NCI-H82 treated with DMSO at 0.1 percent for 48 hours (cell line): ENCODE measurements around the gene COL4A2.

Source experiments
- DNase-seq: peaks from one replicate; lab custom pipeline; 2025; ENCODE audit not compliant: unreplicated experiment; lab: John Stamatoyannopoulos, UW

The COL4A2 gene

DNA sequence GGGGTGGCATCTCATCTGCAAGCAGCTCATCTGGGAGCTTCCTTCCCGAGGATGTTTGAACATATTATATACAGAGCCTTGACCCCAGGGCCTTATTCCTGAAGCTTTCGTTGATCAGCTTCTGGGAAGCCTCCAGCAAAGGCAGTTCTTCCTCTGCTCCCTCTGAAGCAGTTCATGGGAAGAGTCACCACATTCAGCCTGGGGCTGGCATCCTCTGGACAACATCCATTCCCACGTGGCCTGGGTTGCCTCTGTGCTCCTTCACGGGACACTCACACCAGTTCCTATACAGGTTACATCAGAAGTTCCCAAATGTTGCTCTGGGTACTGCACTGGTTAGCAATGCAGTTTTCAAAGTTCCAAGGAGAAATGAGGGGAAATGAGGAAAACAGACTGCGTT, 29.6 kb downstream of the COL4A2 start:
- no peak for DNase-seq

DNA sequence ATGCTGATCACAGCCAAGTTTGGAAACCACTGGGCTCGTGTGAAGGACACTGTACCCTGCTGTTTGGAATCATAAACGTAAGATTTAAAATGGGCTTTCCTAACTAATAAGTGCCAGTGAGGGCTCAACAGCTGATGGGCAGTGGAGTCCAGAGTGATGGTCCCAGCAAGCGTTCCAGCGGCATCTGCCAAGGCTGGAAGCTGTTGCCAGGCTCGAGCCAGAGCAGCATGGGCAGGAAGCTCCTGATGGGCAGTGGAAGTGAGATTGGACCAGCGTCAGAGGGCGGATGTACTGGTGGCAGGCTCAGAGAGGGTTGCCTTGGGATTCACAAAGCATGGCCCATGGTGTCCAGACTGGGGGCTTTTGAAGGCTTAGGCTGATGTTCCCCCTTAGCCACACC, 30.2 kb downstream of the COL4A2 start:
- DNase-seq = no peak

DNA sequence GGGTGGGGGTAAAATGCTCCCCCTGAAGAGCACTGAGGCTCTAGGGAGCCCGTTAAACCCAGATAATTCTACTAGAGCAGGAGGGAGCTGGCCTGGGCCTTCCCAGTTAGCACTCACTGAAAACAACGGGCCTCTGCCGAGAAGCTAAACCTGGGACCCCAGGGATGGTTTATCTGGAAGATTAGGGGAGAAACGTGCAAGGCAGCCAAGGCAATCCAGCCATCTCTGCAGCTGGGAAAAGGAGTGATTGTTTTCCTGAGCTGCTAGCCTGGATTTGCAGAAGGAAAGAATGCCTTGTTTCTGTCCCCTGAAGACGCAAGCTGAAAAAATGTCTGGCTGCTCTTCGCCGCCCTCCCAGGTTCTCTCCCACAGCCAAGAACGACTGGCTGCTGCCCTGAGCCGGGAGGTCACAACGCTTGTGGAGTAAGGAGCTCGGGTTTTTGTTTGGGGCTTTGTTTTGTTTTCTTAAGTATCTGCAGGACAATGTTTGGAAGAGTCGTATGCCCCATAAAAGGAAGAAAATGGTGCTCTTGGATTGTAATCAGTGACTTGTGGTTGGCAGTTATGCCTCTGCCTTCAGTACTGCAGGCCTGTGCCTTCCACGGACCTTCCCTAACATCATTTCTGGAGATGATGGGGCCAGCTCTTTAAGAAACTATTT, 31.5 kb downstream of the COL4A2 start:
- DNase-seq = no peak

DNA sequence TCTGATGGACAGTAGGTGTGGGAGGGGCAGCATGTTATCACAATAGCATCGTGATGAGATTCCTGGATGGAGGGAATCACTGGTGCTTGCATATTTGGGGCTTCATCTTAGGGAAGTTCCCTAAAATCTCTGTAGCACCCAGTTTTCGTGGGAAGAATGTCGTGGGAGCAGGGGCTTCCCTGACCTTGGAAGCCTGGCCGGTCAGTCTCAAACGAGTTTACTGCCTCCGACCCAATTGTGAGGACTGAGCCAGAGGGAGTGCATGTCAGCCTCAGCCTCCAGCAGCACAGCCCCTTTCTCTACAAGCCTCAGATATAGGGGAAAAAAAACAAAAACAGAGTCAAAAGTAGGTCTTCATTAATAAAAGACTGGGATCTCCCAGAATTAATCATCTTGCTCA, 32.2 kb downstream of the COL4A2 start:
- no peak for DNase-seq

DNA sequence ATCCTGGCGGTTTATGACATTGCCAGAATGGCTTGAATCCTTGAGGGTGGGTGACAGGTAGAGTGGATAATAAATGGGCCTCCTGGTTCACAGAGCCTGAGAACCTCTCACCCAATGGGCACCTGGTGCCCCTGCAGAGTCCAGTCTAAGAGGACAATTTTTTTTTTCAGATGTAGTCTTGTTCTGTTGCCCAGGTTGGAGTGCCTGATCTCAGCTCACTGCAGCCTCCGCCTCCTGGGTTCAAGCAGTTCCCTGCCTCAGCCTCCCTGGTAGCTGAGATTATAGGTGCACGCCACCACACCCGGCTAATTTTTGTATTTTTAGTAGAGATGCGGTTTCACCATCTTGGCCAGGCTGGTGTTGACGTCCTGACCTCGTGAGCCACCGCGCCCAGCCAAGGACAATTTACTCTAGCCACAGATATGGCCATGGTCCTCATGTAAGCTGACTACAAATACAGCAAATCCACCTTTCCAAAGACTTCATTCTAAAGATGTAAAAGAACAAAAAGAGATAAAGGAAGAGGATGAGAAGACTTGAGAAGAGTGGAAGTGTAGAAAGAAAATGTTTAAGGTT, 33.0 kb downstream of the COL4A2 start:
- DNase-seq = no peak

DNA sequence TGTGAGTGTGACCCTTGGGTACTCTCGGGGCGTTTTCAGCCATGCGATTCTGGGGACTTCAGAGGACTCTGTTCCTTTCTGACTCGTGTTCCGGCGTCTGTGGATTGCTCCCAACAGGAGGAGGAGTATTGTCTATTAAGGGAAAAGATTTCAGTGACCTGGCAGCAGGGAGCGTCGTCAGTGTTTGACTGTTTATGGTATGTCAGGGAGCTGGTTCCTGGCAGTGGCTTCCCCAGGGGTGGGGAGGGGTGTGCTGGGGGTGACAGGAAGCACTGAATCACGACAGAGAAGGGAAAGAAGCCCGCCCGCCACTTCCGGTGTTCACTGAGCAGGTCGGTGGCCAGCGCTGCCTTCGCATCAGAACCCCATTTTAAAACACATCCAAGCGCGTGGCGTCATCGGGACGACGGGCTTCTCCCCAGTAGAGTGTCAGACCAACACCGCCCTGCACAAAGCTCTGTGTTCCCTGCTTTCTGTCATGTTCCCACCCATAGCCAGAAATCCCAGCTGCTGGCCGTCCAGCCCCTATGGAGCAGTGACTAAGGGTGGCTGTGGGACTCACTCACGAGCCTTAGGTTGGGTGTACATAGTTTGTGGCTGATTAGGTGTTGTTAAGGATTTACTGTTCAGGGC, 33.8 kb downstream of the COL4A2 start:
- no peak for DNase-seq

DNA sequence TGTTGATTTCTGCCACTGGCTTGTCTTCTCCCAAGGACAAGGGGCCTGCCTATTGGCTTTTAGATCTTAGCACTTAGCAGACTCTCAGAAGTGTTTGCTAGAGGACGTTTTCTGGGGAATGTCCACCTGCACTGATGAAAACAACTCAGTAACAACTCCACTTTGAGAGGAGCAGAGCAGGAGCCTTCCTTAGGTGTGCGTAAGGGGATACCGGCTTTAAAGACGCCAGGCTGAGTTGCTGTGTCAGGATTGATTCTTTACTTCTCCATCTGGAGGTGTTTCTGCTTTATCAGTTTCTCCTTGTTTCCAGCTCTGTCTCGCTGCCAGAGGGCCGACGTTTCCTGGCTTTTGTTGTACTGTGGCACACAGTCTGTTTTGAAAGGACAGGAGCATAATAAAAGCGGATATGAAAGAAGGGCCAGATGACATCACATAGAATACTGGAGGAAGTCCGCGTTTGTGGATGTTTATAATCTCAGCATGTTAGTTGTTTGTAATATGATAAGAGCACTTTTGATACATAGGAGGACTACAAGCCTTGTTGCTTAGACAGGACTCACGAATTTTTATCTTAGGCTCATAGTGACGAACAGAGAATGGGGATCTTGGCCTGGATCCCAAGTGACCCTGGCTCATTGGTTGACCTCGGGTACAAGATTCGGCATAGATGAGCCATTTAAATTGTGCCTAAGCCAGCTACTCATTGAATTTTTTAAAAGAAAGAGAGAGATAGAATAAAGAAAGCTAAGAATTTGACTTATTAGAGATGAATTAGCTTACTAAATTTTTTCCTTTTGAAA, 34.6 kb downstream of the COL4A2 start:
- DNase-seq = no peak

DNA sequence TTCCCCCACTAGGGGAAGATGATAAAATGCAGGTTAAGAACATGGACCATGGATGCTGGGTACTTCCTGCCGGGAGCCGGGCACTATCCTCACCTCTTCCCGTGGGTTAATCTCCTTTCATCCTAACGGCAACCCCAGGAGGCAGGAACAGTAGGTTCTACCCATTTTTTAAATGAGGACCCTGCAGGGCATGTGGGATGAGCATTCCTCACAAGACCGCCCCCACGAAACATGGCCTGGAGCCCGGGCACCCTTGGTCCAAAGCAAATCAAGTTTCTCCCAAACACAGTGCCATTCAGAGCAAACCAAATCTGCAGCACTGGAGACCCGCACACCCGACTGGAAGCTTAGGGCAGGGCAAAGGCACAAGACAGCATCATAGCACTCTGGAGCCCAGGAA, 35.4 kb downstream of the COL4A2 start:
- DNase-seq = no peak

DNA sequence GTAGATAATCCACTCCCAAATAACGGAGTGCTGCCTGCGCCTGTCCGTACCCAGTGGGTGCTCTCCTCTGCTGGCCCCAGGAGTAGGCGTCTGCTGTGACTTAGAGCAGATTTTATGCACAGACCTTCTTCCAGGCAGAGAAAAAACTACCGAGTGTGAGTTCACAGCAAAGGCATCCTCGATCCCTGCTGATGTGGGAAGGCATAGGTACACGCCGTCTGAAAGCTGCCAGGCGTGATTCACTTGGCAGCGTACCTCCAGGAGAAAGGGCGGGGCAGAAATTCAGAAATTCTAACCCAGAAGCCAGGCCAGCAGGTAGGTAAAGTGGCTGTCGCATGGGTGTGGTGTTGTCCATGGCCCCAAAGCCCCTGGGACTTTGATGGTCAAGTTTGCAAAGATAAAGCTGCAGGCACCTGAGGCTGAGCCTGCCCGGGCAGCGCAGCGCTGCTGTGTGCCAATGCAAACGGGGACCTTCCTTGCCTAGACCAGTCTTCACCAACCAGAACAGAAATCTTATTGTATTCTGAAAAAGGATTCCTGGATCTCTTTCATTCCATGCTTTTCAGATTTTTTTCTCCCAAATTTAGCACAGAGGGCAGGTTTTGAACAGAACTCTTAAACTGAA, 36.3 kb downstream of the COL4A2 start:
- DNase-seq = no peak

DNA sequence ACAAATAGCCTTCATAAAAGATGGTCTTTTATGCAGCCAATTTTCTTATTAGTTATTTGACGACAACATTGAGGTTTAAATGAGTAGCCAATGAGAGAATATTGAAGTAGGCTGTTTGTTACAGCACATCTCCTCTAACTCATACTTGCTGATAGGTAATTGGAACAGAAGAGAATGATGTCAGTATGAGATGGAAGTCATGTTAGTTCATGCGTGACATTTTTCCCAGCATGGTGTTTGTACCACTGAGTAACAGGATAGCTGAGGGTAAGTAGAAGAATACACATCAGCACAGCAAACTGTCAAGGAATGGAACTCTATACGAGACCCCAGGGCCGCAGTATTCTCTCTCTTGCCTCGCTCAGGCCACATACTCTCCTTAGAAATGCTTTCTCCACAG, 37.2 kb downstream of the COL4A2 start:
- DNase-seq = no peak

DNA sequence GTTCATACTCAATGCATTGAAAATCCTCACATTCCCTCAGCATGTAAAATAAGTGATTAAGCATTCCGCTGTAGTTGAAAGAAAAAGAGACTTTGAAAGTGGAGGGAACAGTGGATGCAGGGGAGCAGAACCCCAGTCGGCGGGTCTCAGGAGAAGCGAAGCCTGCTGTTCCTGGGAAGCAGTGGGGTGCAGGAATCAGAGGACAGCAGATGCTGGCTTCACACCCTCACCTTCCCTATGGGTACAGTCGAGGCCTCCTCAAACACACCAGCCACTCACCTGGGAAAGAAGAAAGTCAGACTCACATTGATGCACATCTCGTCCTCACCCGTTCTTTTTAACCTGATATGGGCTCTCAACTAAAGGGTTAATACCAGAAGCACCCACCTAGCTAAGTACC, 38.2 kb downstream of the COL4A2 start:
- DNase-seq = no peak

DNA sequence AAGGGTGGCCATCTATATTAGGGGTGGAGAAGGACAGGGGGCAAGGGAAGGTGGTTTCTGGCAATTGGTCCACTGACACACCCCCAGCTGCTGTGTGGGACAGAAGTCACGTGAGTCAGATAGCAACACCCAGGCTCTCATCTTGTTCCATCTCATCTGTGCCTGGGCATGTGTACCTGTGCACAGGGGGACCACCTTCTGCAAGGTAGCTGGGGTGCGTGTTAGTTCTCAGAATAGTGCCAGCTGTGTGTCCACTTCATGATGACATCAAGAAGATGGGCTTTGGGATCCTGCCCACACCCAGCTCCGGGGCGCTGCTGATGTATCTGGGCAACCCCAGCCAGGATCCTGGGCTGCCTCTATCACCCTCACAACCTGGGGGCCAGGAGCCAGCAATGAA, 38.6 kb downstream of the COL4A2 start:
- no peak for DNase-seq

DNA sequence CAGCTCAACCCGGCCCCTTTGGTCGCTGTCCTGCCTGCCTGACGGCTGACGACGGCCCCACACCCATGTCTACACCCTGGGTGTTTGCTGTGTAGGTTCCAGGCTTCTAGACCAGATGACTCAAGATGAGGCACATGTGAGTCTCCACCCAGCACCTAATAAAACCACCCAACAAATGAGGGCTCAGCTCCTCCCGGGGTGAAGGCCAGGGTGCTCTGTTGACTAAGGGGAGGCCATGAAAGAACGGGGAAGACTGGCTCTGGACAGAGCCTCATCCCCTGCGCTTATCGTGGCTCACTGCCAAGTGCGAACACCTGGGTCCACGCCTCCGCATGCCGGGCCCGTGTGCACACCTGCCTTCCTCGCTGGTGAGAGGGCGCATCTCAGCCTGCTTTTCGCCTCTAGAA, 39.6 kb downstream of the COL4A2 start:
- no peak for DNase-seq

DNA sequence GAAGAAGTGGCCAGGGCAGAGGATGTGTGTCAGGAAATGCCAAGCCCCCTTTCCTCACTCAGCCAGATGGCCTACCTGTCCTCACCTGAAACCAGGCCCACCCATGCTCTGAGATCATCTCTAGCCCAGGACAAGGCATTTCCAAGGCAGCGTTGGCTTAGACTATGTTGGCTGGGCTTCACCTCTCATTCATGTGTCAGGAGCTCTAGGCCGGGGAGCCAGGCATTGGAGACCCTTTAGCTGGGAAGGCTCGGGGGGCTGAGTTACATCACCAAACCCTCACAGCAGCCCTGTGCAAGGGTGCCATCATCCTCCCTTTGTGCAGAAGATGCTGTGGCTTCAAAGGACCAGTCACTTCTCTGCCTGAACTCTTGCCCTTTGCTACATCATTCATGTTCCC, 40.0 kb downstream of the COL4A2 start:
- DNase-seq = no peak

DNA sequence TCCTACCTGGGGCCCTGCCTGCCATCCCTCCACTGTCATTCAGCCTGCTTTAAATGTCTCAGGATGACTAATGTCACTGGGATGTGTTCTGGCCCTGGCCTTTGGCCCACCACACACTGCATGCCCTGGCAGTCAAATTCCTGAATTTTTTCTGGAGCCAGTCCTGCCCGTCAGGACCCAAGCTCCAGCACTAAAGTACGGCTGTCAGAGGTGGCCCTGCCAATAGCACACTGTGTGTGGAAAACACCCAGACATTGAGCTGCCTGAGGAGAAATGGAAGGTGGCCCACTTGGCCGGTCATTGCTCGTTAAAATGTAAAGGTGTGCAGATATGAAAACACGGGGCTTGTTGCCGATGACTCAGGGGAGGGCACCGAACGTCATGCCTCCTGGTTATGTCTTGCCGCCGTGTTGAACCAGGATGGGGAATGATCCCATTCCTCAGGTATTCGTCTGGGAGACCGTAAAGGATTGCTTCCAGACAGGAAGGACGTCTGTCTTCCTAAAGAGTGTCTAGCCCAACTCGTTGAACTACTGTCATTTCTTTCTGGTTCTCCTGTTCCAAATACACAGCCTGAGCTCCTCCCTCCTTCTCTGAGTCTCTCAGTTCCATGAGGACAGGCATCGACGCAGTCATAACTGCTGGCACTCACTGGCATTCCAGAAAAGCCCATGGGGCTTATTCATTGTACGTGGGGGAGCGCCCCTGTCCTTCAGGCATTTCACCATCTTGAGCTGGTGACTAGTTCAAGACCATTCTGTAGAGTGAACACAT, 40.6 kb downstream of the COL4A2 start:
- no peak for DNase-seq

DNA sequence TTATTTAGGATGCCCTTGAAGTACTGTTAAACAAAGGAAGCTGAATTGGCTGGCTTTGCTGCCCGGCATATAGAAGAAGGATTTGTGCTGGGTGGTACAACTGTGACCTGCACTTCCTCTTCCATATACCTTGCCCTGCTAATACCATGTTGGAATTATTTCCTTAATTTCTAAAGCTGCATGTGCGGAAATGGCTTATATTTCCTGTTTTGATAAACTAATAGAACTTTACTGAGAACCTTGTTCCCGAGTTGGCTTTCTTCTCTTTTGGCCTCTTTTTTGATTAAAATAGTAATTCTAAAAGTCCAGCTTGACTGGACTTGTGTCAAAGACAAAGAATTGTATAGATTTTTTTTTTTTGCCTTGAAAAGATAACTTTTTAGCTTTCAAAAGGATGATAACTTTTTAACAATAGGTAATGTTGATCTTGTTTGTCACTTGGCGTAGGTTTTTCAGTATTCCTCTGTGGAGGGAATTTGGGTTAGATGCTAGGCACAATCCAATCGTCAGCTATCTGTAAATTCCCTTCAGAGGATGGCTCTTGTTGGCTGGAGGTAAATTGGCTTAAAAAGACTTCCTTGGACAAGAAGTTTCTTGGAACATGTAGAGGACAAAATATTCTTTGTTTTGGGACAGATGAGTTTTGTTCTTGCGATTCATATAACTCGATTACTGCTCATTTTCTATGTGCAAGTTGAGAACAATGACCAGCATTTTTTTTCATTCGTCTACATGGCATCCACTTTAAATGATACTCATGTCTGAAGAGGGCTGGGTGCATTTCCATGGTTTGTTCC, 41.4 kb downstream of the COL4A2 start:
- DNase-seq = no peak

DNA sequence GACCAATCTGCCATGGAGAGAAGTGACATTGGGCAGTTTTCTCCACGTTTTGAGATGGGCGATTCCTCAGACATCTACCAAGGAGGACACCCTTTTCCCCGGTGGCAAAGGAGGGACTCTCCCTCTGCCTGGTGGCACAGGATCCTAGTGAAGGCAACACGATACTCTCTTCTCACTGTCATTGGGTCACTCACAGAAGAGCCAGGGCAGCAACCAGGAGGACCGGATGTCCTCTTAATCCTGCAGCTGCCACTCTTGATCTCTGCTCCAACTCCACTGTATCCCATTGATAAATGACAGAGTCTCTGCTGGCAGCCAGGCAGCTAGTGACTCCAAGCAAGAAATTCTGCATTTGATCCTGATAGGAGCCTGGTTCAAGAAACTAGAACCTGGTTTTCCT, 42.2 kb downstream of the COL4A2 start:
- no peak for DNase-seq

DNA sequence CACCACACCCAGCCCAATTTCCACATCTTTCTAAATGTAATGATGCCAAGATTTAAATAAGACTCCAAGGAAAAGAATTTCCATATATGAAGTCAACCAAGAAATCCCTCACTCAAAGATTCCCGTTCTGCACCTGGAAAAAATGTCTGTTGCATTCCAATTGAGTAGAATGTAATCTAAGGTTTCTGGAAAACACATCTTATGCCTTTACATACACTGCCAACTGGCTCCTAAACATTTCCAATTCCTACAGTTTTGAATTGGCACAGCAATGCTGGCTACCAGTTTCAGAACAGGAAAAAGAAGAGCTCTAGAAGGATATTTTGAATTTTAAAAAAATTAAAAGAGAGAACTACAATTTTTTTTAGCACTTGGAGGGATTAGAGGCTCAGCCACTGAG, 43.0 kb downstream of the COL4A2 start:
- no peak for DNase-seq

DNA sequence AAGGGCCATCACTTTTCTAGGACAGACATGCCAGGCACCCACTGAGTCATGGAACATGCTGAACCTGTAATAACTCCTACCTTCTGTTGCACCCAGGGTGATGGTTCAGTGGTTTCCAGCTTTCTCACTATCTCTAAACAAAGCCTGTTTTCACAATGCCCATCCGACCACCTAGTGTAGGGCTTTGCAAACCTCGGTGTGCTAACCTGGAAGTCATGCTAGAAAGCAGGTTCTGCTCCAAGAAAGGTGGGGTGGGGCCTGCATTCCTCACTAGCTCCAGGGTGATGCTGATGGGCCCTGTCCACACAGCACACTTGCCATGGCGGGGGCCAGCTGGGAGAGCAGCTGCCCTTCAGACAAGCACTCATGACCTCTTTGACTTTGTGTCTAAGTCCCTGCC, 43.4 kb downstream of the COL4A2 start:
- DNase-seq = no peak
